Stomach (tissue), 9 donors: Measurements from ENCODE around the gene RFC2. TPM values are rescaled to one million over a fixed set of nuclear protein-coding genes. Genes with fewer than 3 reads are reported as not detected.

Experiments used
- DNase-seq, 2 donors: peaks; one replicate each; pipeline versions ENCODE4 v3.0.0 to v3.0.0-alpha.2; 2013 to 2019
- H3K27ac ChIP-seq, 5 donors: fragments of 200-600 bp in 4 of 5; sonication (generic) in 4 of 5; one replicate each; pipeline ENCODE4 v1.5.1; 2013 to 2019; ENCODE audit warnings: mild to moderate bottlenecking in 1 of 5, moderate library complexity in 1 of 5
- H3K27me3 ChIP-seq, 3 donors: fragments of 200-600 bp; sonication (generic); one replicate each; pipeline ENCODE4 v1.5.1; 2017 to 2019; ENCODE audit warnings: mixed run types in 1 of 3
- H3K36me3 ChIP-seq, 4 donors: fragments of 200-600 bp; sonication (generic); 1 replicate in 3 of 4; 2 replicates in 1 of 4; pipeline ENCODE4 v1.5.1; 2016 to 2019
- H3K4me1 ChIP-seq, 4 donors: fragments of 200-600 bp; sonication (generic); one replicate each; pipeline ENCODE4 v1.5.1; 2016 to 2019
- H3K4me3 ChIP-seq, 4 donors: fragments of 200-600 bp; sonication (generic) in 3 of 4; one replicate each; pipeline ENCODE4 v1.5.1; 2016 to 2019; ENCODE audit warnings: mild to moderate bottlenecking in 1 of 4
- H3K9me3 ChIP-seq, 4 donors: fragments of 200-600 bp; sonication (generic); one replicate each; pipeline ENCODE4 v1.5.1; 2016 to 2019
- EP300 ChIP-seq: sonication (generic); formaldehyde crosslinking; IDR thresholded peaks from one replicate; pipeline ENCODE4 v1.6.1; 2017; ENCODE audit warnings: antibody characterized with exemption
- POLR2A ChIP-seq, 4 donors: fragments of 450-650 bp; IDR thresholded peaks; one replicate each; pipeline ENCODE4 v1.6.1; 2016; ENCODE audit warnings: antibody characterized with exemption in 4 of 4, control low read depth in 2 of 4, mild to moderate bottlenecking in 1 of 4, moderate library complexity in 1 of 4
- POLR2AphosphoS5 ChIP-seq, 3 donors: sonication (generic); formaldehyde crosslinking; IDR thresholded peaks; one replicate each; pipeline ENCODE4 v1.6.1; 2016; ENCODE audit warnings: antibody characterized with exemption in 3 of 3
- WGBS, 5 donors: extraction: QIAGEN DNeasy Blood & Tissue Kit in 3 of 5; methylation state at CpG; one replicate each; pipeline versions ENCODE4 v1.1.5 to v1.1.7; 2013 to 2018; 5-methylcytosine and 5-hydroxymethylcytosine counted together
- intact Hi-C: fragments of 100-400 bp; cut with DNase I; formaldehyde crosslinking; loops from one replicate; pipeline ENCODE4 v1.15.1; 2023; ENCODE audit warnings: low total_unique reads
- polyA plus RNA-seq, 3 donors: library from polyadenylated mRNA; stranded (reverse); fragments of 200-250 nt; gene quantifications; one replicate each; pipeline ENCODE4 v1.2.3, GENCODE V29; 2013
- small RNA-seq, 4 donors: library from RNA; depleted of rRNA; stranded (forward); fragments of <200 nt; gene quantifications; one replicate each; pipeline ENCODE3, GENCODE V24; 2016
- total RNA-seq, 5 donors: library from RNA; depleted of rRNA; stranded (reverse); fragments of >200 nt; gene quantifications; one replicate each; pipeline versions ENCODE4 v1.1.0 to v1.2.3, GENCODE V29; 2014 to 2016
- TF ChIP-seq, protein P1 (sequence below), 7 experiments: fragments of 450-650 bp in 4 of 7; fragments of 200-600 bp in 3 of 7; sonication (generic) in 3 of 7; IDR thresholded peaks; one replicate each; pipeline ENCODE4 v1.5.1; 2016 to 2019; ENCODE audit warnings: antibody characterized with exemption in 7 of 7, control low read depth in 2 of 7, mild to moderate bottlenecking in 1 of 7
- donor health status: healthy with polysubstance abuse.
- donor health status: Bipolar disorder and iron deficiency.
- donor health status: healthy.

The RFC2 gene
- total and polyA plus RNA-seq, 8 donors = 7.7 to 39.1 (median 23.0) TPM

DNA sequence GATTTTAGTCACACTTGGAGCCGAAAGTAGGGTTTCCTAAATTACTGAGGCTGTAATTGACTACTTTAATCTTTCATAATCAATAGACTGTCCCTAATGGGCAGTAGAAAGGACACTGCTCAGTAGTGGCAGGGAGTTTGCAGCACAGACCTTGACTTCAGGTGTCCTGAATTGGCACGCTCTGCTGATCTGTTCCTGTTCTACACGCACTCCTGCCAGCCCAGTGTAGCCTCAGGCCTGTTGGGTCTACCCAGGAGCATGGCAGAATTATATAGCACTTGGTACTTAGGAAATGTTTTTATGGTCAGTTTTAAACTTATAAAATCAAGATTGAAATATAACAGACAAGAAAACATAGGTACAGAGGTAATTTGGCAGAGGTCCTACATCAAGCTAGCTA lies 71.1 kb downstream of the RFC2 start:
- H3K36me3 ChIP-seq = peaks cover 18 to 35% (median 31%) of the 10 kb centered on the region in 4 donors
- peaks cover 79 to 100% (median 93%) of the 10 kb centered on the region in 4 donors for H3K4me1 ChIP-seq
- H3K27me3 ChIP-seq = no peaks in the 10 kb centered on the region
- no peak overlapping the region for H3K4me3 ChIP-seq
- 41 to 57% (median 49%) methylated on average over 3 of the region's 3 CpGs for WGBS, 5 donors
- intact Hi-C loops = no loop called here
- no peak for TF ChIP-seq EP300
- TF ChIP-seq POLR2AphosphoS5 (IDR thresholded peaks at IDR 0.05) = no peak
- TF ChIP-seq POLR2A (IDR thresholded peaks at IDR 0.05) = no peak
- TF ChIP-seq, protein P1, sequence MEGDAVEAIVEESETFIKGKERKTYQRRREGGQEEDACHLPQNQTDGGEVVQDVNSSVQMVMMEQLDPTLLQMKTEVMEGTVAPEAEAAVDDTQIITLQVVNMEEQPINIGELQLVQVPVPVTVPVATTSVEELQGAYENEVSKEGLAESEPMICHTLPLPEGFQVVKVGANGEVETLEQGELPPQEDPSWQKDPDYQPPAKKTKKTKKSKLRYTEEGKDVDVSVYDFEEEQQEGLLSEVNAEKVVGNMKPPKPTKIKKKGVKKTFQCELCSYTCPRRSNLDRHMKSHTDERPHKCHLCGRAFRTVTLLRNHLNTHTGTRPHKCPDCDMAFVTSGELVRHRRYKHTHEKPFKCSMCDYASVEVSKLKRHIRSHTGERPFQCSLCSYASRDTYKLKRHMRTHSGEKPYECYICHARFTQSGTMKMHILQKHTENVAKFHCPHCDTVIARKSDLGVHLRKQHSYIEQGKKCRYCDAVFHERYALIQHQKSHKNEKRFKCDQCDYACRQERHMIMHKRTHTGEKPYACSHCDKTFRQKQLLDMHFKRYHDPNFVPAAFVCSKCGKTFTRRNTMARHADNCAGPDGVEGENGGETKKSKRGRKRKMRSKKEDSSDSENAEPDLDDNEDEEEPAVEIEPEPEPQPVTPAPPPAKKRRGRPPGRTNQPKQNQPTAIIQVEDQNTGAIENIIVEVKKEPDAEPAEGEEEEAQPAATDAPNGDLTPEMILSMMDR (IDR thresholded peaks at IDR 0.05) = no peak
- H3K9me3 ChIP-seq = no peaks in the 10 kb centered on the region
- peak overlapping the region in 4 of 5 donors; percentile 2 to 50 (median 30) for H3K27ac ChIP-seq
- no peak for DNase-seq

DNA sequence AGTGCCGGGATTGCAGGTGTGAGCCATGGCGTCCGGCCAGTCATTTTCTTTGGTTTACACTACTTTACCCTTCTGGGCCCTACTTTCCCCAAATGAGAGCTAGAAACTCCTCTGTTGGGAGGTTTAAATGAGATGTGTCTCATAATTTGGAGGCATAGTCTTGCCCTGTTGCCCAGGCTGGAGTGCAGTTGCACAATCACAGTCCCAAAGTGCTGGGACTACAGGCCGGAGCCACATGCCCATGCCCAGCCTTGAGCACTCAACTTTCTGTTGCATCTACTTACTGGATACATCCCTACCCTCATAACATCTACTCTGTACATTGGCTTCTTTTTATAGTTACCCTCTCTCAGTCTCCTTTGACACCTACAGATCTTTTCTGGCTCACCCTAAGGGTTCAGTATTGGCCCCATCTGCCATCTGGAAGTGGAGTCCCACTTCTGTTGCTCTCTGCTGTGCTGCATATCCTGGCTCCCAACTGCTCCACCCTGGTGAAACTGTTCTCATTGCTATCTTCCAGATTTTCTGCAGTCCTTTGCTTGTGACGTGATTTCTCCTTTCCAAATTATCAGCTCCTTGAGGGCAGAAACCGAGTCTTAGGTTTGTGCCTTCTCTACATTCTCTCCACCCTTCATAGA lies 71.6 kb downstream of the RFC2 start:
- Histone ChIP-seq H3K27ac (peak overlapping the region in 4 of 5 donors; percentile 2 to 50 (median 30)), H3K4me1 (peaks cover 79 to 100% (median 93%) of the 10 kb centered on the region in 4 donors), H3K9me3 (no peaks in the 10 kb centered on the region), H3K27me3 (no peaks in the 10 kb centered on the region), H3K4me3 (no peak overlapping the region), H3K36me3 (peaks cover 12 to 30% (median 28%) of the 10 kb centered on the region in 4 donors)
- intact Hi-C loops = no loop called here
- TF ChIP-seq POLR2A (IDR thresholded peaks at IDR 0.05) = no peak
- TF ChIP-seq POLR2AphosphoS5 (IDR thresholded peaks at IDR 0.05) = no peak
- TF ChIP-seq, protein P1 (IDR thresholded peaks at IDR 0.05) = no peak
- TF ChIP-seq EP300 = no peak
- WGBS, 5 donors = 64 to 77% (median 71%) methylated on average over 6 of the region's 6 CpGs
- no peak for DNase-seq

DNA sequence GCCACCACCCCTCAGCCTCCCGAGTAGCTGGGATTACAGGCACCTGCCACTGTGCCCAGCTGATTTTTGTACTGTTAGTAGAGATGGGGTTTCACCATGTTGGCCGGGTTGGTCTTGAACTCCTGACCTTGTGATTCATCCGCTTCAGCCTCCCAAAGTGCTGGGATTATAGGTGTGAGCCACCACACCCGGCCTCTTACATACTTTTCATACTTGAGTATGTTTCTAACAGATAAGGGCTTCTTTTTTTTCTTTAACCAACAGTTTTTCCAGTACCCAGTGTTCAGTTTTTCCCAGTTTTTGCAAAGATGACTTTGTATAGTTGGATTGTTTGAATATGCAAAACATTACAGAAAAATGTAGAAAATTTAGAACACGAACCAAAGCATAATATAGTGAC lies 72.4 kb downstream of the RFC2 start:
- Histone ChIP-seq H3K27ac (peak overlapping the region in 1 of 5 donors; percentile 25), H3K4me1 (peaks cover 80 to 100% (median 93%) of the 10 kb centered on the region in 4 donors)

More for the DNA sequence above, 72.4 kb downstream of the RFC2 start:
- WGBS, 5 donors = 59 to 69% (median 68%) methylated on average over 5 of the region's 5 CpGs
- no peak for DNase-seq
- Histone ChIP-seq H3K4me3 (no peak overlapping the region), H3K27me3 (no peaks in the 10 kb centered on the region), H3K9me3 (no peaks in the 10 kb centered on the region), H3K36me3 (peaks cover 10 to 34% (median 23%) of the 10 kb centered on the region in 4 donors)
- TF ChIP-seq POLR2AphosphoS5 (IDR thresholded peaks at IDR 0.05) (no peak), EP300 (no peak), POLR2A (IDR thresholded peaks at IDR 0.05) (no peak)
- TF ChIP-seq, protein P1 (IDR thresholded peaks at IDR 0.05) = no peak
- intact Hi-C loops = no loop called here

Small RNA genes within 50 kb of the gene (small RNA-seq; reads per million reads assigned to genes)
- gene MIR590 = 0 to 1.4 (median 0.05) reads per million in 4 donors

Other genes starting within 250 kb of the RFC2 start
- 100 to 1,000 TPM in 3 of 5 donors, 10 to 100 TPM in 2; 30.3 to 274 (median 122) TPM for gene ELN, start 226.2 kb downstream of the RFC2 start, total RNA-seq
- 10 to 100 TPM; 19.4 to 57.6 (median 28.8) TPM for gene ELN, start 226.2 kb downstream of the RFC2 start, polyA plus RNA-seq
- gene LIMK1, start 170.6 kb downstream of the RFC2 start, total RNA-seq = 10 to 100 TPM in 3 of 5 donors, 1 to 10 TPM in 2; 2.9 to 21.0 (median 10.1) TPM
- gene LIMK1, start 170.6 kb downstream of the RFC2 start, polyA plus RNA-seq = 10 to 100 TPM in 1 of 3 donors, 1 to 10 TPM in 2; 6.0 to 26.6 (median 7.2) TPM
- gene EIF4H, start 80.0 kb downstream of the RFC2 start, total RNA-seq = 100 to 1,000 TPM in 4 of 5 donors, 10 to 100 TPM in 1; 71.2 to 235 (median 180) TPM
- gene EIF4H, start 80.0 kb downstream of the RFC2 start, polyA plus RNA-seq = 100 to 1,000 TPM; 144 to 206 (median 149) TPM
- gene LAT2, start 44.4 kb downstream of the RFC2 start, total RNA-seq = 100 to 1,000 TPM in 1 of 5 donors, 1 to 10 TPM in 3, under 1 TPM in 1; 0.45 to 150 (median 3.9) TPM
- gene LAT2, start 44.4 kb downstream of the RFC2 start, polyA plus RNA-seq = 1 to 10 TPM; 6.3 to 8.7 (median 7.2) TPM
- 100 to 1,000 TPM in 1 of 5 donors, 10 to 100 TPM in 4; 20.7 to 485 (median 24.5) TPM for gene CLIP2, start 35.0 kb upstream of the RFC2 start, total RNA-seq
- gene CLIP2, start 35.0 kb upstream of the RFC2 start, polyA plus RNA-seq = 10 to 100 TPM in 2 of 3 donors, 1 to 10 TPM in 1; 4.5 to 24.1 (median 10.5) TPM
- gene GTF2IRD1, start 199.5 kb upstream of the RFC2 start, total RNA-seq = 10 to 100 TPM in 4 of 5 donors, 1 to 10 TPM in 1; 9.3 to 40.8 (median 19.6) TPM
- 10 to 100 TPM in 1 of 3 donors, 1 to 10 TPM in 2; 8.0 to 41.1 (median 8.4) TPM for gene GTF2IRD1, start 199.5 kb upstream of the RFC2 start, polyA plus RNA-seq